Breast epithelium (tissue), 3 donors: ENCODE measurements around the gene TSTD1. TPM values are rescaled to one million over a fixed set of nuclear protein-coding genes. Genes with fewer than 3 reads are reported as not detected.

Source experiments
- total RNA-seq, 3 donors: library from RNA; depleted of rRNA; stranded (reverse); fragments of >200 nt; gene quantifications; one replicate each; pipeline ENCODE4 v1.1.0, GENCODE V29; 2016

The TSTD1 gene
- total RNA-seq, 3 donors from 2014 or later: 57.3 to 217 (median 109) TPM

Other genes with a start within 250 kb of the TSTD1 start
- gene LY9, start 242.8 kb downstream of the TSTD1 start, total RNA-seq: 1 to 10 TPM; 1.1 to 5.9 (median 5.6) TPM
- 1 to 10 TPM in 1 of 3 donors, under 1 TPM in 2; 0.64 to 1.6 (median 0.66) TPM for gene CD244, start 176.1 kb downstream of the TSTD1 start, total RNA-seq
- 100 to 1,000 TPM in 1 of 3 donors, 1 to 10 TPM in 1, under 1 TPM in 1; 0.96 to 938 (median 2.0) TPM for gene ITLN1, start 153.8 kb downstream of the TSTD1 start, total RNA-seq
- 10 to 100 TPM in 1 of 3 donors, not detected in 2; 10.7 TPM for gene ITLN2, start 84.2 kb downstream of the TSTD1 start, total RNA-seq
- gene F11R, start 17.8 kb downstream of the TSTD1 start, total RNA-seq: 10 to 100 TPM; 41.1 to 74.3 (median 48.8) TPM
- gene USF1, start 7.0 kb upstream of the TSTD1 start, total RNA-seq: 10 to 100 TPM; 64.5 to 70.8 (median 64.6) TPM
- 10 to 100 TPM in 1 of 3 donors, 1 to 10 TPM in 2; 5.2 to 16.5 (median 7.9) TPM for gene ARHGAP30, start 30.9 kb upstream of the TSTD1 start, total RNA-seq
- gene NECTIN4, start 50.6 kb upstream of the TSTD1 start, total RNA-seq: 10 to 100 TPM in 2 of 3 donors, not detected in 1; 28.5 to 56.3 TPM
- 1 to 10 TPM; 5.8 to 9.8 (median 8.5) TPM for gene KLHDC9, start 59.4 kb upstream of the TSTD1 start, total RNA-seq
- gene PFDN2, start 79.1 kb upstream of the TSTD1 start, total RNA-seq: 10 to 100 TPM; 32.5 to 50.1 (median 37.0) TPM
- 10 to 100 TPM; 36.3 to 44.5 (median 37.0) TPM for gene NIT1, start 79.1 kb upstream of the TSTD1 start, total RNA-seq
- gene DEDD, start 93.7 kb upstream of the TSTD1 start, total RNA-seq: 10 to 100 TPM; 28.7 to 39.0 (median 37.6) TPM
- gene UFC1, start 115.0 kb upstream of the TSTD1 start, total RNA-seq: 10 to 100 TPM; 76.0 to 90.3 (median 87.5) TPM
- gene USP21, start 120.5 kb upstream of the TSTD1 start, total RNA-seq: 10 to 100 TPM; 11.7 to 26.9 (median 24.9) TPM
- gene PPOX, start 127.5 kb upstream of the TSTD1 start, total RNA-seq: 10 to 100 TPM; 19.5 to 26.8 (median 25.2) TPM
- 10 to 100 TPM; 23.4 to 41.3 (median 29.4) TPM for gene B4GALT3, start 138.5 kb upstream of the TSTD1 start, total RNA-seq
- gene ADAMTS4, start 160.1 kb upstream of the TSTD1 start, total RNA-seq: 10 to 100 TPM in 2 of 3 donors, 1 to 10 TPM in 1; 4.8 to 85.5 (median 24.6) TPM
- gene NDUFS2, start 163.4 kb upstream of the TSTD1 start, total RNA-seq: 100 to 1,000 TPM; 102 to 129 (median 116) TPM
- gene FCER1G, start 176.3 kb upstream of the TSTD1 start, total RNA-seq: 100 to 1,000 TPM in 1 of 3 donors, 10 to 100 TPM in 2; 40.3 to 153 (median 70.1) TPM
- gene APOA2, start 184.7 kb upstream of the TSTD1 start, total RNA-seq: not detected
- gene TOMM40L, start 187.1 kb upstream of the TSTD1 start, total RNA-seq: 1 to 10 TPM; 6.9 to 9.4 (median 8.2) TPM
- not detected for gene NR1I3, start 199.2 kb upstream of the TSTD1 start, total RNA-seq
- 1 to 10 TPM in 1 of 3 donors, under 1 TPM in 2; 0.32 to 2.0 (median 0.73) TPM for gene PCP4L1, start 219.8 kb upstream of the TSTD1 start, total RNA-seq